HL-60 (cell line): Measurements from ENCODE around the gene OARD1.

Source experiments
- CTCF ChIP-seq: IDR thresholded peaks from one replicate; pipeline ENCODE4 v1.5.1; 2011; ENCODE audit warnings: low read length, control low read depth, inconsistent platforms; ENCODE audit not compliant: insufficient read depth
- GABPA ChIP-seq: IDR thresholded peaks from 2 replicates; pipeline ENCODE4 v1.6.1; 2012; ENCODE audit warnings: low read depth
- POLR2AphosphoS5 ChIP-seq: IDR thresholded peaks from 2 replicates; pipeline ENCODE4 v1.6.1; 2012; ENCODE audit warnings: low read depth
- REST ChIP-seq: IDR thresholded peaks from 2 replicates; pipeline ENCODE4 v1.6.1; 2012; ENCODE audit warnings: low read depth; ENCODE audit not compliant: insufficient replicate concordance
- SPI1 ChIP-seq: IDR thresholded peaks from 2 replicates; pipeline ENCODE4 v1.6.1; 2012; ENCODE audit warnings: low read depth, mild to moderate bottlenecking, borderline replicate concordance

DNA sequence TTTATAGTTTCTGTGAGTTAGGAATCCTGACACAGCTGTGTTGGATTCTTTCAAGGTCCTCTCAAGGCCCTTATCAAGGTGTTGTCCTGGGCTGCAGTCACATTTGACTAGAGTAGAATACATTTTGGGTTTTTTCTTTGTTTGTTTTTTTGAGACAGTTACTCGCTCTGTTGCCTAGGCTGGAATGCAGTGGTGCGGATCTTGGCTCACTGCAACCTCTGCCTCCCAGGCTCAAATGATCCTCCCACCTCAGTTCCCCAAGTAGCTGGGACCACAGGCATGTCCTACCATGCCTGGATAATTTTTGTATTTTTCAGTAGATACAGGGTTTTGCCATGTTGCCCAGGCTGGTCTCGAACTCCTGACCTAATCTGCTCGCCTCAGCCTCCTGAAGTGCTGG lies 16.3 kb upstream of the OARD1 start:
- no peak for TF ChIP-seq CTCF
- TF ChIP-seq GABPA = no peak
- no peak for TF ChIP-seq POLR2AphosphoS5
- TF ChIP-seq REST = no peak
- TF ChIP-seq SPI1 = no peak
